NK-92 (cell line): Measurements from ENCODE around the gene CPEB4.

ENCODE experiments used
- DNase-seq: peaks from one replicate; lab custom pipeline; 2025; ENCODE audit not compliant: unreplicated experiment; lab: John Stamatoyannopoulos, UW

Gene CPEB4

DNA sequence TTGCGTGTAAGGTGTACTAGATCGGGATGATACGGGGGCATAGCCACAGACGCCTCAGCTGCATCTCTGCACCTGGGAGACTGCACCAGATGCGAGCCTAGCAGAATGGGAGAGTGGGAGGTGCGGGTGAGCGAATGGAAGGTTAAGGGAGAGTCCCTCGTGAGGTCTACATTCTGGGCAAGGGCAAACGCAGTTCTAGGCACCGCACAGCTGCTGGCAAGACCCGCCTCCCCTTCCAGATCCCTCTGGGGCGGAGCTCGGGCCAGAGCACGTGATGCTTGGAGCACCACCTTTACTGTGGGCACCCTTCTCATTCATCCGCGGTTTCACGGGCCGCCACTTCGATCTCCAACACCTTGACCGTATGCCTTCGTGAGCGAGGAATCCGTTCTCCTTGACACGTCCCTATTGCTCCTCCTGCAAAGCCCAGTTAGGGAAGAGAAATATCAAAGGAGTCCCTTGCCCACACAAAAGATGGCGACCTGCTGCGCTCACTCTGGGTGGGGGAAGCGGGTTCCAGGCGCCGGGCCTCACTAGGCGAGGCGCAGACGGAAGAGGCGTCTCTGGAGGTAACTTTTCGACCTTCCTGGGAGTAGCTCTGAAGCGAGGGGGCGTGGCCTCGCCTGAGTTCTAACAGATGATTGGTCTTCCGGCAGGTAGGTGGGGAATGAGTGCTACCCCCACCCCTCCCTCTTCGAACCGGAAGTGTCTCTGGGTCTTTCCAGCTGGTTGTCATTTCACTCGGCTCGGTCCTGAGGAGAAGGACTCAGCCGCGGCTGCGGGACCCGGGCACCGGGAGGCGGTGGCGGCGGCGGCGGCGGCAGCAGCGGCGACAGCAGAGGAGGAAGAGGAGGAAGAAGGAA is at the start of gene CPEB4:
Gene CPEB4 (plus strand): TSS at position 740 of the 863 bp plus-strand sequence. CDS start 1,385 bp downstream, outside the sequence.
- DNase-seq: peak; percentile 79

DNA sequence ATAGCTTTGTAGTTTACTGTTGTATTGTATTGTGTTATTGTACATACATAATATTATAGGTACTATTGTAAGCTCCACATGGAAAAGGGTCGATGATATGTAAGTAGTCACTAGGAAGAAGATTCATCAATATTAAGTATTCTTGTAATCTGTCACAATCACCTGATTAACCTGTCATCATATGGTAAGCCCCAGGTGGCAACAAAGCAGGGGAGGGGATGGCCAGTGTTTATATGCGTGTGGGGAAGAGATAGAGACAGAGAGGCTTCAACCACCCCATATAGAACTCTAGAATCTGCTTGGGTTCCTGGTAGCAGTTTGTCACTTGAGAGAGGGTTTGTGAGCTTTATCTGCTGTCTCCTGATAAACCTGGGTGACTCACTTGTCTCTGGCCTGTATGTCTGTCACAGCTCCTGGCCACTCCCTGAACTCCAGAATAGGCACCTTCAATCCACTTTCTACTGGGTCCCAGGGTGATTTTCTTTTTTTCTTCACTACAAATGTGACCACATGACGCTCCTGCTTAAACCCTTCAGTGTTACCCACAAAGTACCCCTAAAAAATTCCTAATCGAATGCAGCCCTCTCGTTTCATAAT is 48.9 kb upstream of the CPEB4 start:
- DNase-seq: no peak

DNA sequence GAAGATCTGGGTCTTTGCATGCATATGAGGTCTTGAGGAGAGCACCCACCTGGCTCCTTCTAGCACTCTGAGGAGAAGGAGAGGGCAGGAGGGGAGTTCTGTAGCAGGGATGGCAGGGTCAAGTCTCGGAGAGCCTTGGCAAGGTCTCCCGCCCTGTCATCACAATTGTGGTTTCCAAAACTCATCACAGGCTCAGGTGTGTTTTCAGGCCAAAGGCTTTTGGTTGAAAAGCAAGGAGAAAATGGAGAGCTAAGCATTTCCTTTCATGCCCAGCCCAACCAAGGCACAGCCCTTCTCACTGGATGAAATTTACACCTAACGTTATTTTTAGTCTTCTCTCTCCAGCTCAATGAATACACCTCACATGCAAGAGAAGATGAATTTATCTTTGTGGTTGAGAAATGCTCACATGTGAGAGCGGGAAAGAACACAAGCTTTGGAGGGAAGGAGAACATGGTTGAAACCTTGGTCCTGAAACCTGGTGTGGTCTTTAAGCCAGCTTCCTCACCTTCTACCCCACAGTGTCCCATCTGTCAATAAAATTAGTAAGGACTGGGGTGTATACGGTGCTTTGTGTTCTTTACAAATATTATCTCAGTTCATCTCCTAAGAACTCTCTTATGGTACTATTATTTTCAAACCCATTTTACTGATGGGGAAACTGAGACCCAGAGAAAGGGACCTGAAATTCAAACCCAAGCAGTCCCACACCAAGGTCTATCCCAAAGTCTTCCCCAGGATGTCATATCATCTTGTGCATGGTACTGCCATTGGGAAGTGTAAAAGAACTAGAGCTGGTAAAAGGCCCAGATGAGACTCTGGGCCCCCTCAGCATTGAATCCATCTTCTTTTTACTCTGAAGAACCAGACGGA is 47.8 kb upstream of the CPEB4 start:
- DNase-seq: no peak

DNA sequence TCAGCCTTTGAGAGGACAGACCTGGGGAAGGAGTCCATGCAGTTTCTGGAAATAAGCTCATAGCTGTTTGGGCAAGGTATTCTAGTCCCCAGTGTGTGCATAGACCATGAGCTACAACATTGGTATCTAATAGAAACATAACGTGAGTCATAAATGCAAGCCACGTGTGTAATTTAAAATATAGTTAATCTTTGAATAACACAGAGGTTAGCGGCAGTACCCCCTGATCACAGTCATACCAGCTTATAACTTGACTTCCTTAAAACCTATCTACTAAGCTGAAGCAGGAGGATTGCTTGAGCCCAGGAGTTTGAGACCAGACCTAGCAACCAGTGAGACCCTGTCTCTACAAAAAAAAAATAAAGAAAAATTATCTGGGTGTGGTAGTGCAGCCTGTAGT is 46.4 kb upstream of the CPEB4 start:
- DNase-seq: no peak

DNA sequence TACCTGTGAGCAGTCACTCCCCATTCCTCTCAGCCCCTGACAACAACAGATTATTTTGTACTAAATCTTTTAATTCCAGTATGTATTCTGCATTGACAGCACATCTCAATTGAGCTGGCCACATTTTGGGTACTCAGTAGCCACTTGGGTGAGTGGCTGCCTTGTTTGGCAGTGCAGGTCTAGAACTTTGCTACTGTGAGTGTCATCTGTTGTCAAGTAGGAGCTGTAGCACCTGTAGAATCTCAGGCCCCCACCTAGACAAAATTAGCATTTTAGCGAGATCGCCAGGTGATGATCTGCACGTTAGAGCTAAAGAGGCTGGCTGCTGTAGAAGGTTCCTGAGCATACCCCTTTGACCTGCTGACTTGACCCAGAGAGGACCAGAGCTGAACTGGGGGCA is 44.4 kb upstream of the CPEB4 start:
- DNase-seq: no peak

DNA sequence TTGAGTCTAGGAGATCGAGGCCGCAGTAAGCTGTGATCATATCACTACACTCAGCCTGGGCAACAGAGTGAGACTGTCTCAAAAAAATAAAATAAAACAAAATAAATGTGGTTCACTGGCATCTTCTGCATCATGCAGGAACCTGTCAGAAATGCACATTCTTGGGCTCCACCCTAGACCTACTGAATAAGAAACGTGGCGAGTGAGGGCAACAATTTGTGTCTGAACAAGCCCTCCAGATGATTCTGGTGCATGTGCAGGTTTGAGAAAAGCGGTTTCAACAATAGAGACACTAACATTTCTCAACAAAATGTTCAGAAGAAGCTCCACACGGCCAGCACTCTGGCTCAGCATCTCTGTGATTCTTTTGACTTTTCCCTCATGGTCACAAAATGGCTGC is 42.8 kb upstream of the CPEB4 start:
- DNase-seq: no peak

DNA sequence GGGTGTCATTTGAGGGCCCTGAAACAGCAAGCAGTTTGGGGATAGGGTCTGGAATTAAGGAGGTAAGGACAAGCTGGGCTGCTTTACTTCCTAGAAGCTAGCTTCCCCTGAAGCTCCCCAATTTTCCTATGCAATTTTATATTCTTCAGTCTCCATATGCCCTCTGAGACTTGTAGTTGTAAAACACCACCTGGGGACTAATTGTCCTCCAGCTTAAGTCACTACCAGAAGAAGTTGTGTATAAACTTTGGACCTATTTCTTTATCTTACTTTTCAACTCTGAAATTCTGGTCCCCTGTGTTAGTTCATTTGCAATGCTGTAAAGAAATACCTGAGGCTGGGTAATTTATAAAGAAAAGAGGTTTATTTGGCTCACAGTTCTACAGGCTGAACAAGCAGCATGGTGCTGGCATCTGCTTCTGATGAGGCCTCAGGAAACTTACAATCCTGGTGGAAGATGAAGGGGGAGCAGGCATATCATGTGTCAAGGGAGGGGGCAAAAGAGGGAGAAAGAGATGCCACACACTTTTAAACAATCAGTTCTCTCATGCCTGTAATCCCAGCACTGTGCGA is 41.1 kb upstream of the CPEB4 start:
- no peak for DNase-seq

DNA sequence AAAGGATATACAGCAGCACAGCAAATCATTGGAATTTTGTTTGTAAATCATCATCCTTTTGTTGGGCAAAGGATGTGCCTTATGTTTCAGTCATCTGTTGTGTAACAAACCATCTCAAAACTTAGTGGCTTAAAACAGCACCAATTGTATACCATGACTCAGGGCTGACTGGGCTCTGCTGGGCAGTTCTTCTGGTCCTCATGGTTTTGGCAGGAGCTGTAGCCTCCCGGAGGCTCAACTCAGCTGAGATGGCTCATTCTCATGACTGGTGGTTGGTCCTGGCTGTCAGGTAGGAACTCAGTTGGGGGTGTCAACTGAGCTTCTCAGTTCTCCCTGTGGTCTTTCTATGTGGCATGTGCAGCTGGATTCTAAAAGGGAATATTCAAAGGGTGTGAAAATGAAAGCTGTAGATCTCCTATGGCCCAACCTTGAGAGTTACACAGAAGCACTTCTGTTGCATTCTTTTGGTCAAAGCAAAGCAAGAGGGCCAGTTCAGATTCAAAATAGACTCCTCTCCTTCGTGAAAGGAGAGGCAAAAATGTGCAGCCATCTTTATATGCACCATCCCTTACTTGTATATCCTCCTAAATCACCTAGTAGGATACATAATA is 39.1 kb upstream of the CPEB4 start:
- DNase-seq: no peak

DNA sequence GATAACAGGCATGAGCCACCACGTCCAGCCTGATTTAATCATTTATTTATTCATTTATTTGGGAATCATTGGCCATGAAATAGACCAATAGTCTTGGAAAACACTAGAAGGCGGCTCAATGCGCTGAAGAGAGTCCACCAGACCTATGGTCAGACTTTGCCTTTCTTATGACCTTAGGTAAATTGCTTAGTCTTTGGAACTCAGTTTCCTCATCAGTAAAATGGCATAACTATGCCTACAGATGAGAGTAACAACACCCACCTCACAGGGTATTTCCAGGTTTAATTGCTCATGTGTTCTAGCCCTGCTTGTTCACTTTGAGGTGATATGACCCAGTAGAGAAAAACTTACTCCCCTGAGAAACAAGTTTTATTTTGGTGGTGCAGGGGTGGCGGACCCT is 38.2 kb upstream of the CPEB4 start:
- no peak for DNase-seq

DNA sequence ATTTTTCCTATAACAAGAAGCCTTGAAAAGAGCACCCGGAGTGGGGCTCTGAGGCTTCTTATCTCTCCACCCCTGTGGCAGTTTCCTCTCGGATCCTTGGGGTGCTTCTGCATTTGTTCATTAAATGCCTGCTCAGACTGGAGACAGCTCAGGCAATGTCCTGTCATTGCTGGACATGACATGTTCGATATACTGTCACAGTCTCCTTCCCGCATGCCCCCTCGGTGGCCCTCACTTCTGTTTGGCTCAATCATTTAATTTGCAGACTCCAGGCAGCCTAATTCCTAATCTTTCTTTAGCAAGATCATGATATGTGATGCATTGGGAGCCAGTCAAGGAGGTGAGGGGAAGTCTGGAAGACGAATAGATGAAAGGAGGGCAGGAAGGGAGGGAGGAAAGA is 37.5 kb upstream of the CPEB4 start:
- no peak for DNase-seq

DNA sequence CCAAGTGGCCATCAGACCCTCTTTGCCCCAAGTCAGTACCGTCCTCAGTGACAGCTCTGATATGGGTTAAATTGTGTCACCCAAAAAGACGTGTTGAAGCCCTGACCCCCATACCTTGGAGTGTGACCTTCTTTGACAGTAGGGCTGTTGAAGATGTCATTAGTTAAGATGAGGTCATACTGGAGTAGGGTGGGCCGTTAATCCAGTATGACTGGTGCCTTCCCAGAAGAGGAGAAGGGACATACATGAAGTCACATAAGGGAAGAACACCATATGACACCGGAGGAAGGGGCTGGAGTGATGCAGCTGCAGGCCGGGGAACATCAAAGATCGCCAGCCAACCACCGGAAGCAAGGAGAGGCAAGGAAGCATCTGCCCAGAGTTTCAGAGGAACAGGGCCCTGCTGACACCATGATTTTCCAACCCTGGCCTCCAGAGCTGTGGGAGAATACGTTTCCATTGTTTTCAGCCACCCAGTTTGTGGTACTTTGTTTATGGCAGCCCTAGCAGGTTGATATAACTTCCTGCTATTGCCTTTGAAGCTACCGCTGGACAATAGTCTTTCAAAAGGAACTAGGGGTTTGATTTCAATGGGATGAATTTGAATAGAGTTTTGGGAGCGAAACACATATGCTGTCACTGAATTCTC is 36.4 kb upstream of the CPEB4 start:
- no peak for DNase-seq

DNA sequence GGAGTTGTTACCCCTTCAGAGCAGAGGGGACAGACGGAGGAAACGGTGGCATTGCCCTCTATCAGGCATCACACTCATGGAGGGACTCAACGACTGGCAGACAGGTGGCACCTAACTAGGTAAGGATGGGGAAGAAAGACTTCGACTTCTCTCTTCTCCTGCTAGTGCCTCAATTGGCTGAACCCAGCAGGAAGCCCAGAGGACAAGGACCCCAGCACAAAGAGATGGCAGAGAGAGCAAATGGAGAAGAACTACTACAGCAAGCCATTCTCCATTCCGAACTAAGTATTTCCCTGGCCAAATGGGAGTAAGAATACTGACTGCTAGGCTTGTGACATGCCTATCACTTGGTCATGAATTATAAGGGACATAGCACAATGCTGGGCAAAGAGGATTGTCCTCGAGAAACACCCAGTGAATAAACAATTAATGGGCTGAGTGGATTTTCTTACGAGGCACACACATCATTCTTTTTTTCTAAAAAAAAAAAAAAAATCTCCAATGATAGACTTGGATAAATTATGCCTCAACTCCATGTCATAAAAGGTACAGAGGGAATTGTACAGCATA is 35.3 kb upstream of the CPEB4 start:
- DNase-seq: no peak

DNA sequence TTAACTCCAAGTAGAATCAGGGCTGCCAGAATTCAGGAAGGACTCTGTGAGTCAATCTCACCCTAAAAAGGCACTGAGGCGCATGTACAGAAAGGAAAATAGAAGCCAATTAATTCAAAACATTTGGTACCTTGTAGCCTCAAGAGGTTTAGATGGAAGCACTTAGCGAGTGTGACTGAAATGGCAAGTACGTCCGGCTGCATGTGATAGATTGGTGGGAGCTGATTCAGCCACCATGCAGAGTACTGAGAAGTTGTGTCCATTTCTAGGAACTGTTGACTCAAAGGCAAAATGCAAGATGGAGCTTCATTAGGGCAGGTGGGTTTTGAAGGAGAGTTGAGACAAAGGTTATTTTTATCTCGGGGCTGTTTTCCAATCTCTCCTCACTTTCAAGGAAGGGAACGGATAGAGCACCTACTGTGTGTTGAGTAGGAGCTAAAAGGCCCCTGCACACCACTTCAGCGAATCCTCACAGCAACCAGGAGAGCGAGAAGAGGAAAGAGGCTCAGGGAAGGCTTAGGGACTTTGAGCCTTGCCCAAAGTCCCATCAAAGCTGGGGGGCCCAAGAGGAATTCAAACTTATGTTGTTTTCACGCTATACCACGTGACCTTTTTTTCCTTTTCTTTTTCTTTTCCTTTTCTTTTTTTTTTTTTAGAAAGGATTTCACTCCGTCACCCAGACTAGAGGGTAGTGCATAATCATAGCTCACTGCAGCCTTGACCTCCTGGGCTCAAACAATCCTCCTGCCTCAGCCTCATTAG is 34.6 kb upstream of the CPEB4 start:
- no peak for DNase-seq

DNA sequence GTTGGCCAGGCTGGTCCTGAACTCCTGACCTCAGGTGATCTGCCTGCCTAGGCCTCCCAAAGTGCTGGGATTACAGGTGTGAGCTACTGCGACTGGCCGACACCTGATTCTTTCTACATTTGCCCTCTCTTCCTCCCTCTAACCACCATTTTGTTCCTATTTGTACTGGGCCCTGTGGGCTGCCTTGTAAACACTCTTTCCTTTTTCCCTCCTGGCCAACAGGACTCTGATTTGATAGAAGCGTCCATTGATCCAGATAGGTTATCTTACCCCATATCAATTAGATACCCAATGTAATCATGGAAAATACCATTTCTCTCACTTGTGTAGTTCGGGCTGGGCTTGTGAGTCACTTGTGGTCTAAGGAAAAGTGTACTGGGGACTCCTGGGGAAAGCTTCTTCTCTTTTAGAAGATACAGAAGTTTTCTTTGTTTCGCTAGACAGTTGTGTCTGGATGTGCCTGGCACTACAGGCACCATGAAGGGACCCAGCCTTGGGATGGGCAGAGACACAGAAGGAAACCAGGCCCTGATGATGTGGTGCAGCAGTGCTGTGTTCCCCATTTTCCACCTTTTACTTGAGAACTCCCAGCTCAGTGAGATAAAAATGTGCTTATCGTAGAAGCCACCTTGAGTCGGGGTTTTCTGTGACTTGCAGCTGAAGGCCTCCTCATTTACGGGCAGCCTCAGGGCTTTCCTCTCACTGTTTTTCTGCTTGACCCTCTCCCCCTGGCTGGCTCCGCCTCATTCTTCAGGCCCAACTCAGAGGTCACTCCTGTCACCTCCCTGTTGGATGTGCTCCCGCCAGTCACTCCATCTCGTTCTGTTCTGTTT is 32.8 kb upstream of the CPEB4 start:
- DNase-seq: no peak

DNA sequence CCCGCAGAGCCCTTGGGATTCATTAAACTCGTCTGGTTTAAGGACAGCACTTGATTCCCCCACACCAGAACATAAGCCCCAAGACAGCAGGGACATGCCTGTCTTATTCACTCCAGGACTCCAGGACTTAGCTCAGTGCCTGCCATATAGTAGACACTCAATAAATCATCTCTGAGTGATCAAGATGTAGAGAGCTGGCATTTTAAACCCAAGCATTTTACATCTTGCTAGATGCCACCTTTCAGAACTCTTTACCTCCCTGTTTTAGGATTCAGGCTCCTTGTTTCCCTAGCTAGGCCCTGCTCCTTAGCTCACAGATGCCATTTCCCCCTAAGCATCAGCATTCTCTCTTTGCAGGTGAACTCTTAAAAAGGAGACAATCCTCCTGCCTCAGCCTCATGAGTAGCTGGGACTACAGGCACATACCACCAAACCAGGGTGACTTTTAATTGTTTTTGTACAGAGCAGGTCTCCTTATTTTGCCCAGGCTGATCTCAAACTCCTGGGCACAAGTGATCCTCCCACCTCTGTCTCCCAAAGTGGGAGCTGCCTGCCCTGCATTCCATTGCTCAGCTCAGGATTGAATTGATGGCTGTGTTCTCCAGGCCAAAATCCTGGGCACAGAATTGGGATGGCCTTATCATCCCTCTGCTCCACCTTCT is 32.0 kb upstream of the CPEB4 start:
- no peak for DNase-seq

DNA sequence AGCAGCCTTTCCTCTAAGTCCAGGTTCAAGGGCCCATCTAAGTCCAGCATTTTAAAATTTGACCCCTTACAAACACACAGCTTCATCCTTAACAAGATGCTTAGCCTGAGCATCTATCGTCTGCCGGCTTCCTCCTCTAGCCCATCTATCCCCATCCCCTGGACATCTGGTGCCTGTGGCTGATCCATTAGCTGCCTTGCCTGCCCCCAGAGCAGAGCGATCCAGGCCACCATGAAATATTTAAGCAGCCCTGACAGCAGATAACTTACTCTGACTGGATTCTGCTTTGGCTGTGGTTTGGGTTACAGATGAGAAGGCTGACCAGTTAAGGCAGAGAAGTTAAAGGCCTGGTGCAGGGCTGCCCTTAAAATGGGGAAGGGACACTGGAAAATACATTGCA is 30.9 kb upstream of the CPEB4 start:
- no peak for DNase-seq

DNA sequence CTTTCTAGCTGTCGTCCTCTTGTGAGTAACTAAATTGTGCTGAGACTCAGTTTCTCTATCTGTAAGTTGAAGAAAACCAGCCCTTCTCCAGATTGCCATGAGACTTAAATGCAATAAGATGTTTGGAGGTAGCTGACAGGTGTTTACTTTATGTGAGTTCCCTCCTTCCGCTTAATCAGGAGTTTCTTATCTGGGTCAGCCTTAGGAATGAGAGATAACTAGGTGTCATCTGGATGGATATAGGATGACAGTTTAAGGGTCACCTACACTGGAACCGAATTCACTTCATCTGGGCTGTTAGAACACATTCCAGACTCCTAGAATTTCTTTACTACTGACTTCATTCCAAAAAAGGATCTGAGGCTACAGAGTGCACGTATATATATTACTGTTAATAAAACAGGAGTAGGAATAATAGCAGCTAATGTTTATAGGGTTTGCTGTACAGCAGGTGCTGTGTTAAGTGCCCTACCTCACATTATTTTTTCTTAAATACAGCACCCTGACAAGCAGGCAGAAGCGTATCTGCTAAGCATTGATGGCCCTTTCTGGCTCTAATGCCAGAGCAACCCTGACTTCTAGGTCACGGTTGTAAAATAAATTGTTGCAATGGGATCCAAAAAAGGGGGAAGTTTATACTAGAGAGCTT is 30.0 kb upstream of the CPEB4 start:
- DNase-seq: no peak
